Activated naive CD4-positive, alpha-beta T cell treated with anti-CD3 and anti-CD28 coated beads, Interleukin-2, amount 50 U/mL, for 24 hours (primary cell): ENCODE measurements around the gene SLC25A1.

Experiments
- H3K27ac Mint-ChIP-seq: one replicate; pipeline ENCODE4 v1.8.0; 2021; ENCODE audit warnings: mild to moderate bottlenecking, mixed read lengths
- H3K27me3 Mint-ChIP-seq: one replicate; pipeline ENCODE4 v1.8.0; 2021; ENCODE audit warnings: mixed read lengths
- H3K36me3 Mint-ChIP-seq: one replicate; pipeline ENCODE4 v1.8.0; 2021; ENCODE audit warnings: mixed read lengths
- H3K4me1 Mint-ChIP-seq: one replicate; pipeline ENCODE4 v1.8.0; 2021; ENCODE audit warnings: mixed read lengths
- H3K4me3 Mint-ChIP-seq: one replicate; pipeline ENCODE4 v1.8.0; 2021; ENCODE audit warnings: mild to moderate bottlenecking, mixed read lengths
- H3K9me3 Mint-ChIP-seq: one replicate; pipeline ENCODE4 v1.8.0; 2021; ENCODE audit warnings: mixed read lengths

SLC25A1 gene

GRCh38 chr22:19178065-19178656 lies 375 bp downstream of the SLC25A1 start:
- H3K9me3 Mint-ChIP-seq, result no peaks in the 10 kb centered on the region
- no peaks in the 10 kb centered on the region for H3K36me3 Mint-ChIP-seq
- H3K27me3 Mint-ChIP-seq, result no peaks in the 10 kb centered on the region
- H3K4me1 Mint-ChIP-seq, result peaks cover 29% of the 10 kb centered on the region
- H3K4me3 Mint-ChIP-seq, result peak overlapping the region; percentile 36
- H3K27ac Mint-ChIP-seq, result no peak overlapping the region

- H3K4me3 Mint-ChIP-seq, result peak overlapping the region; percentile 78
- H3K4me1 Mint-ChIP-seq, result peaks cover 34% of the 10 kb centered on the region
- no peaks in the 10 kb centered on the region for H3K9me3 Mint-ChIP-seq
- H3K36me3 Mint-ChIP-seq, result no peaks in the 10 kb centered on the region
- H3K27ac Mint-ChIP-seq, result peak overlapping the region; percentile 15
- H3K27me3 Mint-ChIP-seq, result no peaks in the 10 kb centered on the region
Observed at GRCh38 chr22:19177164-19178064, 1.1 kb downstream of the SLC25A1 start.

DNA sequence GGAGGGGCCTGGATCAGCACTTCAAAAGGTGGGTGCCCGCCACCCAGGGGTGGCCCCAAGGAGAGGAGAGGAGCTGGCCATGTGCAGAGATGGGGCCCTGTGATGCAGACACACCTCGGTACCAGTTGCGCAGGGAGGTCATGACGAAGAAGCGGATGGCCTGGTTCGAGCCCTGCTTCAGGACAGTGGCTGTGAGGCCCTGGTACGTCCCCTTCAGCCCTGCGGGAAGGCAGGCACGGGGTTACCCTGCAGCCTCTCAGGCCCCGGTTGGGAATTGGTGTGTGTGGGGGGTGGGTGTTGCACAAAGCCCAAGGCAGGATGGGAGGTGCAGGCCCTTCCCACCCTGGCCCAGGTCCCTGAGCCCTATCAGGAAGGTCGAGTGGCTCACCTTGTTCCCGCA lies 1.8 kb downstream of the SLC25A1 start:
- H3K4me1 Mint-ChIP-seq, result peaks cover 32% of the 10 kb centered on the region
- no peaks in the 10 kb centered on the region for H3K36me3 Mint-ChIP-seq
- no peaks in the 10 kb centered on the region for H3K27me3 Mint-ChIP-seq
- peak overlapping the region; percentile 15 for H3K27ac Mint-ChIP-seq
- no peaks in the 10 kb centered on the region for H3K9me3 Mint-ChIP-seq
- peak overlapping the region; percentile 66 for H3K4me3 Mint-ChIP-seq

DNA sequence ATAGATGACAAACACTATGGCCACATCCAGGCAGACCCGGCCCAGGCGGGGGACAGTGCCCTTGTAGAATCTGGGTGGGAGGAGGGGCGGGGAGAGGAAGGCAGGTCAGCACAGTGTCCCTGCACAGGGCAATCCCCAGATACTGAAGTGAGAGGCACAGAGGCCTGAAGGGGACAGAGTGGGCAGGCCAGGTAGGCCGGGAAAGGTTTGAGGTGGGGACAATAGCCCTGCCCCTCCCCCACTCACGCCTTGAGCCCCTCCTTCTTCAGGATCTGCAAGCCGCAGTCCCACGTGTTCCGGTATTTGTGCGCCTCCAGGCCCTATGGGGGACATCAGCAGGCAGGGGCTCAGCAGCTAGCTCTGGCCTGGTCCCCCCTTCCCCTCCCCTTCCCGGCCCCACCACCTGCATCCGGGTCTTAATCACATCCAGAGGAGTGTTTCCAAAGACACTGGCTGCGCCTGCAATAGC lies 2.3 kb downstream of the SLC25A1 start:
- no peaks in the 10 kb centered on the region for H3K36me3 Mint-ChIP-seq
- peak overlapping the region; percentile 46 for H3K27ac Mint-ChIP-seq
- H3K27me3 Mint-ChIP-seq, result no peaks in the 10 kb centered on the region
- no peaks in the 10 kb centered on the region for H3K9me3 Mint-ChIP-seq
- H3K4me3 Mint-ChIP-seq, result no peak overlapping the region
- peaks cover 30% of the 10 kb centered on the region for H3K4me1 Mint-ChIP-seq

GRCh38 chr22:19175602-19176174 lies 2.8 kb downstream of the SLC25A1 start:
- Mint-ChIP-seq H3K36me3 (no peaks in the 10 kb centered on the region), H3K27me3 (no peaks in the 10 kb centered on the region), H3K27ac (peak overlapping the region; percentile 46), H3K4me1 (peaks cover 30% of the 10 kb centered on the region), H3K9me3 (no peaks in the 10 kb centered on the region), H3K4me3 (no peak overlapping the region)

GRCh38 chr22:19175026-19175601 lies 3.4 kb downstream of the SLC25A1 start:
- Mint-ChIP-seq H3K36me3 (peaks cover 2% of the 10 kb centered on the region), H3K4me1 (peaks cover 36% of the 10 kb centered on the region), H3K27ac (no peak overlapping the region), H3K27me3 (peaks cover 3% of the 10 kb centered on the region), H3K9me3 (no peaks in the 10 kb centered on the region), H3K4me3 (no peak overlapping the region)

GRCh38 chr22:19174106-19175025 lies 4.2 kb downstream of the SLC25A1 start:
- H3K9me3 Mint-ChIP-seq, result no peaks in the 10 kb centered on the region
- H3K4me1 Mint-ChIP-seq, result peaks cover 32% of the 10 kb centered on the region
- H3K27me3 Mint-ChIP-seq, result peaks cover 5% of the 10 kb centered on the region
- peak overlapping the region; percentile 97 for H3K27ac Mint-ChIP-seq
- peaks cover 2% of the 10 kb centered on the region for H3K36me3 Mint-ChIP-seq
- peak overlapping the region; percentile 98 for H3K4me3 Mint-ChIP-seq

DNA sequence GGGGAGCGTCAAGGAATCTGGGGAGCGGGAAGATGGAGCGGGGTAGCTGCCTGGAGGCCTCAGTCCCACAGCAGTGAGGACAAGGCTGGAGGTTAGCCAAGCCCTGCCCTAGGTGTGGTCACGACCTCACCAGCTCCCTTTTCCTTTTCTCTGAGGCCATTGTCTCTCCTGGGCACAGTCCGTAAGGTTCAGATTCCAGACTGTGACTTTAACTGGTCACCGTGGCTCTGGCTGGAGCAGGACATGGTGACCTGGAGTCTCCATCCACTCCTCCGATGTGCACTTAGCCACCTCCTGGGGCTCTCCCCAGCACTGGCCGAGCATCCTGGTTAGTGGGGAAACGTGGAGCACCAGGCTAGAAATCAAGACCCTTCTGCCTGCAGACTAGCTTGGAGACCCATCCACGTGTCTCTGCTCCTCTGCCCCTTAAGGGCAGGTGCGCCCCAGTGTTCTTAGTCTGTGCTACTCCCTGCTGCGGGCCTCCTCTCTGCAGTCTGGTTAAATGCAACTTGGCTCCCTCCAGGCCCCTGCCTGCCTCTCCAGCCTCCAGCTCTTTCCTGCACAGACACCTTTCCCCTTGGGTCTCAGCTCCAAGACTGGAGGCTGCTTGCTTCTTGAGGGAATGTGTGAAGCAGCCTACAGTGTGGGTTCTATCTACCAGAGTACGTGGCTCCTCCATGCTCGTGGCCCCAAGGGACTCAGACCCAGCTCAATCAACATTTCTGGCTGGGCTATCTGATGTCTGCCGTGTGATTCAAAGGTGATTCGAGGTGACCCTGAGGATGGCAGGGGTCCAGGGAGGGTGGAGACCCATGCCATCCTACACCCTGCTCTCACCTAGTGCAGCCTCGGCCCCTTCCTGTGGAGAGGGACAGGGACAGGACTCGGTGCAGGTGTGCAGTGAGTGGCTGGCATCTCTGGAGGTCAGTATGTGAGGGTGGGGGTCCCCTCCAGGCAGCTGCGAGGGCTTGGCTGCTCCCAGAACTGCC lies 5.2 kb downstream of the SLC25A1 start:
- Mint-ChIP-seq H3K27ac (peak overlapping the region; percentile 97), H3K4me3 (peak overlapping the region; percentile 98), H3K36me3 (peaks cover 2% of the 10 kb centered on the region), H3K27me3 (peaks cover 12% of the 10 kb centered on the region), H3K4me1 (peaks cover 30% of the 10 kb centered on the region), H3K9me3 (no peaks in the 10 kb centered on the region)

DNA sequence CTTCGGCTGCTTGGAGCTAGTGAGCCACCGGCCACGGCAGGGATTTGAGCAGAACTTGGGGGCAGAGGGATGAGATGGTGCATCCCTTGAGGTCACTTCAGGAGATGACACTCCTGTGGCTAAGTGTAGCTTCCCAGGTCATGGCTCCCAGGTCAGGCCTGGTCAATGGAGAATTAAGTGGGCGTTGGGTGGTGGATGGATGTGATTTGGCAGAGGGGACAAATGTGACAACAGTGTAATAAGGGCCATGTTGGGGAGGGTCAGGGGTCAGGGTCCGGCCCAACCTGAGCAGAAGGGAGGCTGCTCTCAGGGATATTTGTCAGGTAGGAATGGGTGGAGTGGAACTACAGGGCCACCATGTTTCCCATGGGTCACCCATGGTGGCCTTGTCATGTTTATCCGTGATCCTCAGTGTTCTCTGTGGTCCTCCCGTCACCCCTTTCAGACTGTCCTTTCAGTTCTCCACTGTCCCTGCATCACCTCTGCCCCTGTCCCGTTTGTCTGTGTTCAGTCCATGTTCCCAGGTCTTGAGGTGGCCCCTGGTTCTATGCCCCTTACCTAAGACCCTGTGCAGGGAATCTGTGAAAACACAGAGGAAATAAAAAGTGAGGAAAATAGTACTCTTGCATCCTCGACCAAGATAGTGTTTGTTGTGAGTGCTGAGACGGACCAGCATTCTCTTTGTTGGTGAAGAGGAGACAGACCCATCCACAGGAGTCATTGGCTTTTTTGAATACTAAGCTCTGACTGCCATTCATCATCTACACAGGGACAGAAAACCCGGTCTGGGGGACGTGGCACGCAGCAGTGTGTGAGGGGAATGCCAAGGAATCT lies 6.1 kb downstream of the SLC25A1 start:
- H3K4me1 Mint-ChIP-seq, result peaks cover 30% of the 10 kb centered on the region
- H3K4me3 Mint-ChIP-seq, result peak overlapping the region; percentile 98
- H3K27me3 Mint-ChIP-seq, result peaks cover 16% of the 10 kb centered on the region
- H3K27ac Mint-ChIP-seq, result peak overlapping the region; percentile 97
- no peaks in the 10 kb centered on the region for H3K9me3 Mint-ChIP-seq
- H3K36me3 Mint-ChIP-seq, result peaks cover 2% of the 10 kb centered on the region

DNA sequence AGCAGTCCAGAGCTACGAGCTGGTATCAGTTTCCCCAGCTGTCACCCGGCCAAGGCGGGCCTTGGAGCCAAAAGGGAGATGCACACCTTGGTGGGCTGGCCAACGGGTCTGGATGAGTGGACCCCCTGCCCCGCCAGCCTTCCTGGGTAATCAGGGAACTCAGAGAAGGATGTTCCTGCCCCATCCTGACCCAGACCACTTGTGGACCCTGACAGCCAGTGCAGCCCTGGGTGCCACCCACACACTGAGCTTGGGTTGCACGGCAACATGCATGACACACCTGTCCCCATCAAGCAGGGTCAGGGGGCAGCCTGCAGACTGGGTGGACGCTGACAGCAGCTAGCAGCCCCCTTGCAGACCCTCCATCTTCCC lies 8.6 kb downstream of the SLC25A1 start:
- H3K27me3 Mint-ChIP-seq, result peaks cover 22% of the 10 kb centered on the region
- H3K9me3 Mint-ChIP-seq, result no peaks in the 10 kb centered on the region
- no peak overlapping the region for H3K27ac Mint-ChIP-seq
- H3K36me3 Mint-ChIP-seq, result peaks cover 2% of the 10 kb centered on the region
- H3K4me3 Mint-ChIP-seq, result peak overlapping the region; percentile 98
- H3K4me1 Mint-ChIP-seq, result peaks cover 30% of the 10 kb centered on the region

DNA sequence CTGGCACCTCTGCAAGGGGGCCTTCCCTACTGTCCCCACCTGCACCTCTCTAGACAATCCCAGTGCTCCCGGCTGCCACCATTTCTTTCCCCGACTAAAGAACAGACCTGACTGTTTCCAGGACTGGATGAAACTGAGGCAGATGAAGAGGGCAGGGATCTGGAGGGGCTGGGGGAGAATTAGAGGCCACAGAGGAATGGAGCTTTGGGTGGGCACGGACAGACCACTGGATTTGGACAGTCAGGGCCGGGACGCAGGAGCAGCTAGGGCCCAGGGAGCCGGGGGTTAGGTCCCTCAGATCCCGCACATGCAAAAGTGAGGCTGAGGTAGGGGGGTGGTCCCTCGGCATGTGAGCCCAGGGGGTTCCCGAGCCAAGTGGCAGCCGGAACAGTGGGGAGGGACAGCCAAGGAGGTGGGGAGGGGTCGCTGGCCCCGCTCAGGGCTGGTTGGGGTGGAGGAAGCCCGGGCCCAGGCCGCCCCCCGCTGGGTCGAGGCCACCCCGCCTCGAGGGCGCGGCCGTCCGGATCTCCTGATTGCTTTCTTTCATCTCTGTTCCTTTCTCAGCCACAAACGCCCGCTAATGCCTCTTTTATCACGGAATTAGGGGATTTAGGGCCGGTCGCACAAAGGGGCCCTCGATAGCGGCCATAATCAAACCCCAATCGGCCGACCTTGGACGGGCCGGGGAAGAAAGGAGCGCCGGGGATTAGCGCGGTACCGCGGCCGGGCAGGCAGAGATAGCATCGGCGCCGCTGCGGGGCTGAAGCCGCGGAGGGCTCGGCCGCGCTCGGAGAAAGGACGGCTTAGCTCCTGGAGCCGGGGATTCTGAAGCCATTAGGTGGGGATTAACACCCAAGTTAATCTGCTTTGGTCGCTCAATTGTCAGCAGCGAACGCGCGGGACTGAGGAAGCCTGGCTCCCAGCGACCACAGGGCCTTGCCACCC lies 9.3 kb downstream of the SLC25A1 start:
- peaks cover 2% of the 10 kb centered on the region for H3K36me3 Mint-ChIP-seq
- peaks cover 30% of the 10 kb centered on the region for H3K4me1 Mint-ChIP-seq
- no peak overlapping the region for H3K27ac Mint-ChIP-seq
- H3K4me3 Mint-ChIP-seq, result peak overlapping the region; percentile 59
- peaks cover 22% of the 10 kb centered on the region for H3K27me3 Mint-ChIP-seq
- H3K9me3 Mint-ChIP-seq, result no peaks in the 10 kb centered on the region

DNA sequence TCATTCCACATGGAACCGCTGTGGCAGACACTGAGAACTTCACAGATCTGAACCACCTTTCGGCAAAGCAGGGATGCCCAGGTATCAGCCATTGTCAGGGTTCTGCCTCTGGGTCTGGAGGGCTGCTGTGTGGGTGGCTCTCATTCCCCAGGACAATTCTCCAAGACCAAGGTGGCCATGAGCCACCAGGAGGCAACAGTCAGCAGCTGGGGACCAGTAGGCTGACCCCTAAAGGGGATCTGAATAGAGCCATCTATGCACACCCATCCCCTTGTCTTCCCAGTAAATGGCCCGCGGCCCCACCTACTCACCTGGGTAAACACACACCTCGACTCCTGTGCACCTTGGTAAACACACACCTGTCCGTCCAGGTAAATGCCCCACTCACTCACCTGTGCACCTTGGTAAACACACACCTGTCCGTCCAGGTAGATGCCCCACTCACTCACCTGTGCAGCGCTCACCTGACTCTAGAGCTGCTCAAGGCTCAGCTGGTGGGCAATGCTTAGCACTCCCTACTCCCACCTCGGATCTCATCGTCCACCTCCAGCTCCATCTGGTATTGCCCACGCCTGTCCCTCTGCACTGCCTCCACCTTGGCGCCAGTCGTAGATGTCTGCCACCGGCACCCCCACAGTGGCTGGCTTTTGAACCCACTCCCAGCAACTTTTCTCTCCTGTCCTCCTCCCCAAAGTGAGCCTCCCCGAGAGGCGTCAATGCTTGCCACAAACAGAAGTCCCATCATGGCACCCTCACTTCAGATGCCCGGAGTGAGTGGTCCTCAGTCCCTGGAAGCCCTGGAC lies 10.2 kb downstream of the SLC25A1 start:
- Mint-ChIP-seq H3K4me1 (peaks cover 23% of the 10 kb centered on the region), H3K9me3 (no peaks in the 10 kb centered on the region), H3K4me3 (no peak overlapping the region), H3K27me3 (peaks cover 22% of the 10 kb centered on the region), H3K36me3 (peaks cover 2% of the 10 kb centered on the region), H3K27ac (peak overlapping the region; percentile 11)
